Posterior vena cava (tissue), 2 donors: ENCODE data around the gene DNAI4. TPM values are rescaled to one million over a fixed set of nuclear protein-coding genes. Genes with fewer than 3 reads are reported as not detected.
"Not testable (repeated sequence)": the region's sequence is repeated elsewhere in the genome, so short reads cannot be mapped to it uniquely, and the experiment has no call there.

Experiments
- DNase-seq: peaks from one replicate; pipeline ENCODE4 v3.0.0-alpha.2; 2020; ENCODE audit warnings: low spot score
- intact Hi-C, 2 donors: fragments of 100-400 bp; cut with DNase I; formaldehyde crosslinking; loops; one replicate each; pipeline versions ENCODE4 v1.14.1 to v1.14.2; 2022 to 2023
- total RNA-seq, 2 donors: library from RNA; stranded (reverse); fragmentation: NEBNext Ultra II Directional; extraction: Animal tissue kit (Norgen Biotek cat#: 25700); gene quantifications; one replicate each; pipeline ENCODE4 v1.2.1, GENCODE V29; 2021
- donor health status: DM: yes; HTN: yes; CAD: no.
- donor health status: DM: yes; HTN: yes; CAD: no.

The DNAI4 gene
- total RNA-seq, 2 donors from 2014 or later = 21.4 to 22.0 TPM

- no peak for DNase-seq
- intact Hi-C loops = no loop called here
These were observed 6.1 kb upstream of the DNAI4 start for GRCh38 chr1:66930823-66931174.

GRCh38 chr1:66929999-66930822, 5.6 kb upstream of the DNAI4 start:
- intact Hi-C loops = no loop called here
- DNase-seq = peak; percentile 99

- intact Hi-C loops = no loop called here
- DNase-seq = no peak
These were observed 5.0 kb upstream of the DNAI4 start for GRCh38 chr1:66929691-66929998.

- intact Hi-C loops = no loop called here
- no peak for DNase-seq
These were observed 4.6 kb upstream of the DNAI4 start for GRCh38 chr1:66929146-66929688.

GRCh38 chr1:66927528-66927927, 2.9 kb upstream of the DNAI4 start:
- no peak for DNase-seq
- intact Hi-C loops = no loop called here

GRCh38 chr1:66925944-66926343, 1.3 kb upstream of the DNAI4 start:
- intact Hi-C loops = no loop called here
- no peak for DNase-seq

- intact Hi-C loops = no loop called here
- no peak for DNase-seq
These were observed 878 bp upstream of the DNAI4 start for GRCh38 chr1:66925558-66925910.

- intact Hi-C loops = no loop called here
These were observed 4.1 kb downstream of the DNAI4 start for GRCh38 chr1:66920543-66920942.

GRCh38 chr1:66919828-66920227, 4.8 kb downstream of the DNAI4 start:
- intact Hi-C loops = no loop called here

More at GRCh38 chr1:66920543-66920942, 4.1 kb downstream of the DNAI4 start:
- DNase-seq = no peak

GRCh38 chr1:66919063-66919462, 5.6 kb downstream of the DNAI4 start:
- DNase-seq = no peak
- intact Hi-C loops = no loop called here

More at GRCh38 chr1:66919828-66920227, 4.8 kb downstream of the DNAI4 start:
- no peak for DNase-seq

GRCh38 chr1:66917476-66917875, 7.2 kb downstream of the DNAI4 start:
- intact Hi-C loops = no loop called here
- no peak for DNase-seq

- DNase-seq = no peak
- intact Hi-C loops = no loop called here
These were observed 8.3 kb downstream of the DNAI4 start for GRCh38 chr1:66916320-66916719.

- intact Hi-C loops = not testable (repeated sequence)
These were observed 9.5 kb downstream of the DNAI4 start for GRCh38 chr1:66915203-66915602.

GRCh38 chr1:66893712-66894111, 30.9 kb downstream of the DNAI4 start:
- intact Hi-C loops = no loop called here
- DNase-seq = no peak

More at GRCh38 chr1:66915203-66915602, 9.5 kb downstream of the DNAI4 start:
- DNase-seq = not testable (repeated sequence)

- DNase-seq = no peak
- intact Hi-C loops = no loop called here
These were observed 34.0 kb downstream of the DNAI4 start for GRCh38 chr1:66890621-66891020.

GRCh38 chr1:66889030-66889429, 35.6 kb downstream of the DNAI4 start:
- DNase-seq = no peak

GRCh38 chr1:66876664-66877063, 48.0 kb downstream of the DNAI4 start:
- intact Hi-C loops = no loop called here
- no peak for DNase-seq

More at GRCh38 chr1:66889030-66889429, 35.6 kb downstream of the DNAI4 start:
- intact Hi-C loops = no loop called here

GRCh38 chr1:66873111-66873510, 51.5 kb downstream of the DNAI4 start:
- intact Hi-C loops = no loop called here
- DNase-seq = no peak

GRCh38 chr1:66872024-66872423, 52.6 kb downstream of the DNAI4 start:
- intact Hi-C loops, DNase-seq: not testable (repeated sequence)

- no peak for DNase-seq
- intact Hi-C loops = no loop called here
These were observed 57.2 kb downstream of the DNAI4 start for GRCh38 chr1:66867501-66867900.

GRCh38 chr1:66860529-66860928, 64.1 kb downstream of the DNAI4 start:
- DNase-seq = no peak
- intact Hi-C loops = no loop called here
